Measurements from ENCODE around the gene H2BK1.

- TF ChIP-seq CTCF (conservative IDR thresholded peaks at IDR 0.05) (no peak), ZFX (IDR thresholded peaks at IDR 0.05) (no peak)
These were observed 41.0 kb upstream of the H2BK1 start for GRCh38 chr7:151251328-151251688.
